SK-MEL-5 (cell line): ENCODE data around the gene PDRG1. TPM values are rescaled to one million over a fixed set of nuclear protein-coding genes. Genes with fewer than 3 reads are reported as not detected.
A peak's percentile ranks its signal among the peaks of the same experiment; 100 is the strongest.

Source experiments
- DNase-seq: peaks from one replicate; pipeline ENCODE4 v3.0.0-alpha.2; 2016; ENCODE audit warnings: low read depth, low spot score
- in situ Hi-C: cut with HindIII; loops from 2 replicates; pipeline ENCODE4 v1.10.0; 2016; ENCODE audit warnings: low sequenced_read_pairs, high pct_unique_total_duplicates, low pct_unique_long_range_greater_than_20kb
- total RNA-seq: library from RNA; depleted of rRNA; stranded (reverse); fragments of >200 nt; shearing (Covaris generic); gene quantifications from 2 replicates; pipeline ENCODE4 v1.2.3, GENCODE V29; 2014

The PDRG1 gene
- total RNA-seq, 1 experiment from 2014 or later: 13.9 TPM

DNA sequence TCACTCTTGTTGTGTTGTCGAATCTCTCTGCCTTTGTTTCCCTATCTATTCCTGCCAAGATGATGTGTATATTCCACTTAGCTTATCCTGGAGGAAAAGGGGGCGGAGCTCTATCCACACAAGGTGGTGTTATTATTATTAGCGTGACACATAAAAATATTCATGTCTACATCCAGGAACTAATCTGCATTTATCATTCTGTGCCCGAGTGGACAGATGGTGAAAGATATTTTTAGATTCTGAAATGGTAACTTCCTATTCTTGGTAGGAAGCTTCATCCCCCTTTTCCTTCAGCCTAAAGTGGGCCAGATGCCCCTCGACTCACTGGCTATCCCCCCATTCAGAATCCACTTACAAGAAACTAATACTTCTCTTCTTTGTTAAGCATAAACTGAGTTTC is 18.1 kb upstream of the PDRG1 start:
- DNase-seq: no peak
- in situ Hi-C loops: no loop called here

GRCh38 chr20:31968291-31969126 is 16.7 kb upstream of the PDRG1 start:
- in situ Hi-C loops: no loop called here
- DNase-seq: peak; percentile 51

DNA sequence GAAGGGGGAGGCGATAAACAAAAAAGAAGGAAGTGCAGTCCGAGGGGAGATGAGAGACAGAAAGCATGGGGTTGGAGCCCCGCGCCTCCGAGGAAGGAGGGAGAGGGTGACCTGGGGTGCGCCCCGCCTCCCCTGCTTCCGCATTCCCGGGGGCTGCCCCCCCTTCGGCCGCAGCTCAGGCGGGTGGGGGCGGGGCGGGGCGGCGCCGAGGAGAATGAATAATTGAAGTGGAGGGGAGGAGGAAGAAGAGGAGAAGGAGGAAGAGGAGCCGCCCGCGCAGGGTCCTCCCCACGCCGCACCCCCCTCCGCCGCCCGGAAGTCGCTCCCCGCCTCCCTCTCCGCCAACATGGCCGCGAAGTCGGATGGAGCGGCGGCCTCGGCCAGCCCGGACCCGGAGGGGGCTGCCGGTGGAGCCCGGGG is 16.0 kb upstream of the PDRG1 start, which contains the start of gene XKR7:
XKR7 (plus strand) TSS at position 322 of the 420 bp plus-strand sequence; CDS start at position 347, 25 bp downstream.
- DNase-seq: no peak
- in situ Hi-C loops: no loop called here

GRCh38 chr20:31966991-31967655 is 15.3 kb upstream of the PDRG1 start:
- in situ Hi-C loops: no loop called here
- no peak for DNase-seq

GRCh38 chr20:31963889-31964288 is 12.0 kb upstream of the PDRG1 start:
- no peak for DNase-seq
- in situ Hi-C loops: no loop called here

- in situ Hi-C loops: no loop called here
- DNase-seq: no peak
Observed at GRCh38 chr20:31962761-31963160, 10.9 kb upstream of the PDRG1 start.

GRCh38 chr20:31956556-31957526 is 5.0 kb upstream of the PDRG1 start:
- in situ Hi-C loops: no loop called here
- DNase-seq: no peak

- in situ Hi-C loops: no loop called here
- no peak for DNase-seq
Observed at GRCh38 chr20:31954500-31954899, 2.7 kb upstream of the PDRG1 start.

GRCh38 chr20:31953556-31954148 is 1.8 kb upstream of the PDRG1 start:
- DNase-seq: no peak
- in situ Hi-C loops: no loop called here

DNA sequence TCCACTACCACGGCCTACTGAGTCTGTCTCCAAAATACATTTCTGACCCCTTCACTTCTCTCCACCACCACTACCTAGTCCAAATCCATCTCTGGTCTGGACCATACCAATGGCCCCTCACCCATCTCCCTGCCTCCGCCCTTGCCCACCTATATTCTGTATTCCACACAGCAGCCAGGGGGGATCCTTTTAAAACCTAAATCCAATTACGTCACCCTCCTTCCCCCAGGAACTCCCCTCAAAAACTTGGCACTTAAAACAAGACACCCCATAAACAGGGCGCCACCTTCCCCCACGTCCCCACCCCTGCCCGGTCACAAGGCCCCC is 680 bp downstream of the PDRG1 start:
- no peak for DNase-seq
- in situ Hi-C loops: no loop called here

DNA sequence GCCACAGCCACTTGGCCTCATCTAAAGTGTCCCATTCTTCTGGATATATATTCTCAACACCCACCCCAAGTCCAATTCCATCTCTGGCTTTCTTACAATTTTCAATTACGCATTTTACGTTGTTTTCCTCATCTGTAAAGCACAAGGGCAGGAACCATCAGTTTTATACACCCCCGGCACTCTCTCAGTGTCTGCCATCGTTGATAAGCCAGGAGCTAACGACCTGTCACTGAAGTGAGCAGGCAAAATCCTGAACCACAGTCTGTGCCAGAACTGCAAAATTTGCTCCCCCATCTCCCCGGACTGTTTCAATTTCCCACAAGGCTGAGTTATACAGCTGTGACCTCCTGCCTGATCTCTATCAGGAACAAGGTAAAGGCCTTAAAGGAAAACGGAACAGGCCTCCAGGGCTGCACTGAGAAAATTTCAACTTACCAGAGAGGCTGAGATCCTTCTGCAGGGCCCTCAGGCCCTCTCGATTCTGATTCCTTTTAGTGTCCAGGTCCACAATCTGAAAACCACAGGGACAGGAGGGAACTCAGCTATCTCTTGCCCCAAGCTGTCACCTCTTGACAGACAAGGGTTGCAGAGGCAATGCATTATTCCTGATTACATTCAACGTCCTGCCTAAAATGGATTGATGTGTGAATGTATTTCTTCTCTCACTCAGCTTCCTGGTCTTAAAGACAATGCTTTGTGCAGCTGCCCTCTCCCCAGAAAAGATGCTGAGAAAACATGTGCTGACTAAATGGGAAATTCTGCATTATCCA is 1.8 kb downstream of the PDRG1 start:
- in situ Hi-C loops: no loop called here
- no peak for DNase-seq

DNA sequence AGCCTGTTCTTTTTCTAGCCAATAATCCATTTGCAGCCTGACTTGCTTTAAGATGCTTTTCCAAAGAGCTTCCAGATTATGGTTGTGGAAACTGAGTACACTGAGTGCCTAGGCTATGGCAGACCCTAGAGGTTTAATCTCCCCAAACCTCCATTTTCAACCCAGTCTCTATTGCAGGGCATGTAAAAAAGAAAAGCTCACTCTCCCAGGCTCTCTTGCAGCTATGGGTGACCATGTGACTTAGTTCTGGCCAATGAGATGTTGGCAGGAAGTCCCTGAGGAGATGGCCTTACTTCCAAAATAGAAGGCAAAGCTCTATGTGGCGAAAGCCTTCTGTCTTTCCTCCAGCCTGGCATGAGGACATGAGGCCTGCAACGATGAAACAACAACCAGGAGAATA is 3.8 kb downstream of the PDRG1 start:
- in situ Hi-C loops: no loop called here
- DNase-seq: peak; percentile 10

DNA sequence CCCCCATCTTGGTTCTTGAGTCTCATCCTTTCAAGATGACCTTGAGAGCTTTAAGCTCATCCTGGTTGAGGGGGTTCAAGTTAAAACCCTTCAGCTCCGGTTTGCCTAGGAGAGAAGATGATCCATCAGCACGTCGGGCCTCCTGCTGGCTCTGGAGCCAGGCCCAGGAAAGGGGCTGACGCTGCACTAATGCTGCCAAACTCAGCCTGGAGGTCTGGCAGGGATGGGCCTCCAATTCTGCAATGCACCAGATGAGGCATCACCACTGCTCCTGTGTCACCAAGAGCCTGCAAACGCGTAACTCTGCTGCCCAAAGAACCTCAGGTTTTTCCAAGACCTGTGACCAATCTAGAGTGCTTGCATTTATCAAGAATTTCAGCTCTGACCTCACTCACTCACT is 6.1 kb downstream of the PDRG1 start:
- DNase-seq: no peak
- in situ Hi-C loops: no loop called here

GRCh38 chr20:31945319-31945718 is 6.5 kb downstream of the PDRG1 start:
- no peak for DNase-seq
- in situ Hi-C loops: no loop called here

GRCh38 chr20:31943052-31943471 is 8.8 kb downstream of the PDRG1 start:
- in situ Hi-C loops: no loop called here

GRCh38 chr20:31939661-31940060 is 12.2 kb downstream of the PDRG1 start:
- DNase-seq: no peak
- in situ Hi-C loops: no loop called here

More at GRCh38 chr20:31943052-31943471, 8.8 kb downstream of the PDRG1 start:
- DNase-seq: no peak

- DNase-seq: no peak
Observed at GRCh38 chr20:31937820-31938219, 14.0 kb downstream of the PDRG1 start.

More at GRCh38 chr20:31937820-31938219, 14.0 kb downstream of the PDRG1 start:
- in situ Hi-C loops: no loop called here
